NCI-H2029 (cell line): Measurements from ENCODE around the gene NAALADL1.

Experiments
- DNase-seq: peaks from one replicate; lab custom pipeline; 2025; lab: John Stamatoyannopoulos, UW

The NAALADL1 gene

GRCh38 chr11:65083134-65083833, 24.9 kb upstream of the NAALADL1 start:
- no peak for DNase-seq

DNA sequence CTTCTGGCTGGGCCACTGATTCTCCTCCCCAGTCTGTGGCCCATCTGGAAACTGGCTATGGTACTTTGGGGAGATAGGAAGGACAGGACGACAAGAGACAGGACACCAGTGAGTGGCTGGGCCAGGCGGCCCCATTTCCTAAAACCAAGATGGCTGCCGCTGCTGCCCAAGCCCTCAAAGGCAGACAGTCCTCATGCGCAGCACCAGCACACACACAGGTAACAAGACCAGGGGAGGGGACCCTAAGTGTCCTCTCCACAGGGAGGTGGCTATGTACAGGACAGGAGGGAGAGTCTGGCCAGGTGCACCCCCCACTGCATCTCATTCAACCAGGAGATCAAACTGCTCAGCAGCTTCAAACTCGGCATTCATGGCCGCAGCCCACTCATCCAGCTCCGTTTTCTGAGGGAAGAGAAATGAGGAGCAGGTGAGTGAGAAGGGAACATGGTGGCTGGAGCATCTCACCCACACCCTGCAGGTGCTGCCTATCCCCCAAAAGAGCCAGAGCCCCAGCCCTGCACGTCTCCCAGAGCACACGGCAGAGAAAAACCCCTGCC, 20.5 kb upstream of the NAALADL1 start:
- no peak for DNase-seq

DNA sequence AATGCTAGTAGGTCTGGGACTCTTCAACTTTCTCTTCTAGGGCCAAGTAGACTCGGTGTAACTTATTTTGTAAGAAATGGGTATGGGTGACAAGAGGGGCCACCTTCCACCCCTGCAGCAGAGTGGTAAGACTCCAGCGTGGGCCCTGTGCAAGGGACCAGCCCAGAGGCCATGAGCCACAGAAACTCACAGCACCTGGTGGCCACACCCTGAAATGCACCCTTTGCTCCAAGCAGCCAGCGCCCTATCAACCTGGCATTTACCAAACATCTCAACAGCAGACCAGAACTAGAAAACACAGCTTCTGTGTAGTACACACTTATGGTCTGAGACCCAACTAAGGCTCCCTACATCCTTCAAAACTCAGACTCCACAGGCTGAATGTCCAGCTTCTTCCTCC, 19.8 kb upstream of the NAALADL1 start:
- peak; percentile 29 for DNase-seq

DNA sequence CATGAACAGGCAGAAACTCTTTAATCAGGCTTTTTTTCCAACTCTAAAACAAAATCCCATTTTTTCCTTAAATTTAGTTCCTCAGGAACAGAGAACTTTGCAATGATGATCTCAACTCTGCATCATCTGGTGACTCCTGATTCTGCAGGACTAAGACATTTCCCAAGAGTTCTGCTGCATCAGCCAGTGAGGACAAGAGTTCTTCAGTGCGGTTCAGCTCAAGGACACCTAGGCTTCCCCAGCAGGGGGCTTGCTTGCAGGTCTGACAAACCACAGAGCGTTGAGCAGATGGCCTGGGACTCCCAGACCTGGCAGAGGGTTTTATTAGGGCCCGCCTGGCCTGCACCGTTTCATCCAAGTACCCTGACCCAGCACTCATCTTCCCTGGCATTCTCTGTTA, 19.1 kb upstream of the NAALADL1 start:
- DNase-seq = no peak

GRCh38 chr11:65072631-65072966, 14.2 kb upstream of the NAALADL1 start:
- no peak for DNase-seq

GRCh38 chr11:65071907-65072630, 13.7 kb upstream of the NAALADL1 start:
- no peak for DNase-seq

GRCh38 chr11:65069217-65069616, 10.9 kb upstream of the NAALADL1 start:
- DNase-seq = no peak

- no peak for DNase-seq
Measured at GRCh38 chr11:65067446-65067845, 9.1 kb upstream of the NAALADL1 start.

- no peak for DNase-seq
Measured at GRCh38 chr11:65066805-65067291, 8.5 kb upstream of the NAALADL1 start.

DNA sequence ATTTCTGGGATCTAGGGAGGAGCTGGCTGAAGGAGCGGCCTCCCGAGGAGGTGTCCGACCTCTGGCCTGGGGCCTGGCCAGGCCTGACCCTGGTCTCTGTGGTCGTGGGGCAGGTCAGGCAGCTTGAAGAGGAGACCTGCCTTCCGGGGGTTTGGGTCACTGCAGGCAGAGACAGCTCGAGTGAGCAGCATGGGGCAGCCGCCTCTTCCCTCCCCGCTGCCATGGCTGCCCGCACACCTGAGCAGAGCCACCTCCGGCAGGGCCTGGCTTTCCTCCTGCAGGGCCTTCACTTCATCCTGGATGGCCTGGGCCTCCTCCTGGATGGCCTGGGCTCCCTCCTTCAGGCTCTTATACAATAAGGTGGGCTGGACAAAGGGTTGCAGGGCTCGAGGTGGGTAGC, 8.0 kb upstream of the NAALADL1 start:
- DNase-seq = no peak

- no peak for DNase-seq
Measured at GRCh38 chr11:65065851-65066250, 7.5 kb upstream of the NAALADL1 start.

DNA sequence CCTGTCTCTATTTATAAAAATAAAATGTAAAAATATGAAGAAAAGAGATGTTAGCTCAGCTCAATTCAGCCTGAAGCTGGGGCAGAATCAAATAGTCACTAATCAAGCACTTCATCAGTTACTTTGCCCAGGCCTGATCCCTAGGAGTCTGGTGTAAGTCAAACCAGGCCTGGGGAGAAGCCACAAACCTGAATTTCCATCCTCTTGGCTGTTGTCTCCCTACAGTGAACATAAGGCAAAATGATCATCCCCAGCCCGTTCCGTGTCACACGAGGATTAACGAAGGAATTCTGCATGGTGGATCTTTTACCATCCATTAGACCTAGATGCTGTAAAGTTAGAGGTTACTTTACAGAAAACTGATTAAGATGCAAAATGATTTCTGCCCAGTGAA, 6.5 kb upstream of the NAALADL1 start:
- DNase-seq = no peak

GRCh38 chr11:65063532-65063931, 5.2 kb upstream of the NAALADL1 start:
- DNase-seq = no peak

DNA sequence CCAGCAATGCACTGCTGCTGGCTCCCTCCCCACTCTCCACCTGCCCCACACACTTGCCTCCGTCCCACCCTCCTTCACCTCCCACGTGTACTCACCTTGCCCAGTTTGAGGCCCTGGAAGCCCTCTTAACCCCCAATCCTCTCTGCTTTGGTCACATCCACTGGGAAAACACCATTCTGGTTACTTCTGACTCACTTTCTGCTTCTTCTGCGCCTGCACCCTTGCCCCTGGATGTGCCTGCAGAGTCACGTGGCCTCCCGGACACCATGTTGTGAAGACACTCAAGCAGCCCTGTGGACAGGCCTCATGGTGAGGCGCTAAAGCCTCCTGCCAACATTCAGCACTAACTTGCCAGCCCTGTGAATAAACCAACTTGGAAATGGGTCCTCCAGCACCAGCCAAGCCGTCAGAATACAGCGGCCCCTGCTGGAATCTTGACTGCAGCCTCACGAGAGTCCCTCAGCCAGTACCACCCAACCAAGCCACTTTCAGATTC, 2.6 kb upstream of the NAALADL1 start:
- no peak for DNase-seq

DNA sequence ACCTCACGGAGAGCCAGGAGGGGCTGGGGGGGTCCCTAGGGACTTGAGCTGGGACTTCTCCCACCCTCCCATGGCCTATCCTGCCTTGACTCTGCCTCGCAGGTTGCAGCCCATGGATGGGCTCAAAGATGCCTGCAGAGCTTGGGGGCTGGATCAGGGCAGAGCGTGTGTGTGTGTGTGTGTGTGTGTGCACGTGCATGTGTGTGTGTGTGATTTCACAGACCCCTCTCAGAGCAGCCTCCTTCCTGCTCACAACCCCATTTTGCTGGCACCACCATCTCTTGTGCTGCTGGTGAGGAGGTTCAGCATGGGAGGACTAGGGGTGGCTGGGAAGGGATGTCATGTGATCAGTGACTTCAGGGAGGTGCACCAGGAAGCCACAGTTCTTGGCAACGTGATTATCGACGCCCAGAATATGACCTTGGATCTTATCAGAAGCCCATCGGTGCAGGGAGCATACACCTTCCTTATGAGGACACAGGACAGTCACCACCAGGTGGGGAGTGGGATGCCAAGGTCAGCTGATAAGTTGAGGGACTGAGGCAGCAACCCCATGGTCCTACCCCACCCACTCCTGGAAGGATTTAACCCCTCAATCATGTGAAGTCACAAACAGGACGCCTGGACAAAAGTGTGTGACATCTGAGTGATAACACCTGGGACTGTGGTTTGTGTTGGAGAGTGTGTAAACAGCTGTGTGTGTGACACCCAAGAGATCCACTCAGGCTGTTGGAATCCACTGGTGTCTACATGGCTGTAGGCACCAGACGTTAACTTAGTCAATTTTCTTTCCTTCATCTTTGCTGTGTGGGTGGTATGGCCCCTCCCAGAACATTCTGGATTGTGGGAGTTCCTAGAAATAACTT, 1.8 kb upstream of the NAALADL1 start:
- no peak for DNase-seq

DNA sequence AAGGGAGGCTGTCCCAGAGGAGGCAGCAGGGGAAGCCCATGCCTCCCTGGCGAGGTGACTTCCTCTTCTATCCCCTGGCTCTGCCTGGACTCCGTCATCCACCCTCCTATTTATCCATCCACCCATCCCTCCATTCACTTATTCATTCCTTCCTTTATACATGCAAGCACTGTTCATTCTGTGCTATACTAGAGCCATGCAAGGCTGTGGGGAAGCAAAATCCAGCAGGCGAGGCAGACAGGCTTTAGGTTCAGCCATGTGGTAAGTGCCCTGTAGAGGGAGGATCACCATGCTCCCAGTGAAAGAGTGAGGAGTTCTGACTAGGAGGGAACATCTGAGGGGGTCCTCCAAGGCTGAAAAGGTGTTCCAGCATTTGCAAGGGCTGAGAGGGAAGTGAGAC, 1.2 kb upstream of the NAALADL1 start:
- DNase-seq = no peak

DNA sequence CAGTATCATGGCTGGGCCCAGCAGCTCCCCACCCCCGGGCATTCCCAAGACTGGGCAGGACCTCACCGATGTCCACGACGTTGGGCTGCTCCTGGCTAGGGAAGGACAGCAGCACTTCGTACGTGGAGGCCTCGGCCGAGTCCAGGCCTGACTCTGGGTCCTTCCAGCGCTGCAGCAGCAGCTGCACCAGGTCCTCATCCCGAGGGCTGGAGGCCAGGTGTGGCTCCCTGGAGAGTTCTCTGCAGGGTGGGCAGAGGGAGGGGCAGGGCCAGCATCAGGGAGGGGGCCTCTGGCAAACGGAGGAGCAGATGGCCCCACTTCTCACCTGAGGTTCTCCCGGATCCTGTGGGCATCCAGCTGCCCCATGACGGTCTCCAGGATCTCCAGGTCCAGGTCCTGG, 341 bp downstream of the NAALADL1 start:
- no peak for DNase-seq

- no peak for DNase-seq
Measured at GRCh38 chr11:65057526-65057925, 827 bp downstream of the NAALADL1 start.

DNA sequence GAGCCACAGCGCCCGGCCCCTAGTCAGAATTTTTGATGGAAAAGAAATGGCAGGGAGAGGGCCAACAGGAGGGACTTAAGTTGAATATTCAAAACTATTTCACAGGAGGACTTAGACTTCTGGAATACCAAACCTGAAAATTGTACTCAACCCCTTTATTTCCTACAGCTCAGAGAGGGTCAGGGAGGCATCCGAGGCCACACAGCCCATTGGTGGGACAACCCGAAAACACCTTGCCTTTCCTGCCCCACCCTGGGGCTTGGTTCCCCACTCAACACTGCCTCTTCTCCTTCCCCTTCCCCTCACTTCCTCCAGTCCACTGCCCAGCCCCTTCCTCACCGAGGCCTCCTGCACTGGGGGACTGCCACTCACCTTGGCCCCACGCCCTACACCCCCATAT, 1.4 kb downstream of the NAALADL1 start:
- no peak for DNase-seq

GRCh38 chr11:65055538-65055937, 2.8 kb downstream of the NAALADL1 start:
- no peak for DNase-seq

DNA sequence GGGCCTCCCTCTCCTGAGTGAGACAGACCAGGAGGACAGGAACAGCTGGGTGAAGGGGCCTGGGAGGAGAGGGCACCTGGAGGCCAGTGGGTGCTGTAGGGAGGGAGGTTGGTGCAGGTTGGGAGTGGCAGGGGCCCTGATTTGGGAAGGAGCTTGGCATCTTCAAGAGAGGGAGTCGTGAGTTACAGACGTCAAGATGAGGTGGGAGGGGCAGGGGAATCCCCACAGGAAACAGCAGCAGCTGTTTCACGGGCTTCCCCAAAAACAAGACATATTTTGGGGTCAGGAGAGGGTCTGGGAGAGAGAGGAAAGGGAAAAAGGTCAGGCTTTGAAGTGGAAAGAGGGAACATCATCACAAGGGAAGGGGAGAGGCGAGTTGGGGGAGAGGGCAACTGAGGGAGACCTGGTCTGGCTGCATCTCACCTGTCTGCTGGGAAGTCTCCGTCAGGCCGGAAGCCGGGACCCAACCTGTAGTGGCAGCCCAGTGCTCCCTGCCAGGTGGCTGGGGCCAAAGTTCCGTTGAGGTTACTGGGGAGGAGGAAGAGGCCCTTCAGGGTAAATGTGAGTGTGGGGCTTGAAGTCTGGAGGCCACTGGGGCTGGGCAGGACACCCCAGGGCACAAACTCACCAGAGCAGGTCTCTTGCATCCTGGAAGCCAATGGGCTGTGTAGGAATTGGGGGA, 4.4 kb downstream of the NAALADL1 start:
- DNase-seq = no peak

DNA sequence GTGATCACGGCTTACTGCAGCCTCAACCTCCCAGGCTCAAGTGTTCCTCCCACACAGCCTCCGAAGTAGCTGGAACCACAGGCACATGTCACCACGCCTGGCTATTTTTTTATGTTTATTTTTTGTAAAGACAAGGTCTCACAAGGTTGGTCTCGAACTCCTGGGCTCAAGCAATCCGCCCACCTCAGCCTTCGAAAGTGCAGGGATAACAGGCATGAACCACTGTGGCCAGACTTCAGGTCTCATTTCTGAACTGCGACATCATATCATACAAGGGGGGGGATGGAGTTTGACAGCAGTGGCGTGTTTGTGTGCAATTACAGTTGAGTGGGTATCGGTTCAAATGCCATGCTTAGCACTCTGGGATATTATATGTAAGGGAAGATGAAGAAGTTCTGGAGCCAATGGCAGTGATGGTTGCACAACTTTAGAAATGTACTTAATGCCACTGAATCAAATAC, 6.9 kb downstream of the NAALADL1 start:
- no peak for DNase-seq
